Calu3 (cell line): Measurements from ENCODE around the gene PAK5. TPM values are rescaled to one million over a fixed set of nuclear protein-coding genes. Genes with fewer than 3 reads are reported as not detected.
A peak's percentile ranks its signal among the peaks of the same experiment; 100 is the strongest.

Experiments used
- BruUV-seq: library from RNA; stranded (reverse); fragments of 400-500 nt; replicated peaks from 2 replicates; lab custom pipeline; 2021; lab: Mats Ljungman, UMichigan
- CTCF ChIA-PET: fragments of 300-600 bp; sonication (Branson Sonifier 250); formaldehyde crosslinking; loops from one replicate; lab custom pipeline; 2022; ENCODE audit warnings: antibody characterized with exemption; lab: Charles Lee
- DNase-seq: peaks from one replicate; pipeline ENCODE4 v3.0.0; 2022
- H3K27ac Mint-ChIP-seq: one replicate; pipeline ENCODE4 v1.8.0; 2022; ENCODE audit warnings: mixed read lengths; ENCODE audit not compliant: unreplicated experiment
- H3K27me3 Mint-ChIP-seq: one replicate; pipeline ENCODE4 v1.8.0; 2022; ENCODE audit warnings: mixed read lengths; ENCODE audit not compliant: unreplicated experiment
- H3K36me3 Mint-ChIP-seq: one replicate; pipeline ENCODE4 v1.8.0; 2022; ENCODE audit warnings: mild to moderate bottlenecking, moderate library complexity, mixed read lengths; ENCODE audit not compliant: insufficient read depth, unreplicated experiment
- H3K4me1 Mint-ChIP-seq: one replicate; pipeline ENCODE4 v1.8.0; 2022; ENCODE audit warnings: mild to moderate bottlenecking, low read depth, mixed read lengths; ENCODE audit not compliant: unreplicated experiment
- H3K4me3 Mint-ChIP-seq: one replicate; pipeline ENCODE4 v1.8.0; 2022; ENCODE audit warnings: mild to moderate bottlenecking, low read depth, moderate library complexity, mixed read lengths; ENCODE audit not compliant: unreplicated experiment
- H3K9me3 Mint-ChIP-seq: one replicate; pipeline ENCODE4 v1.8.0; 2022; ENCODE audit warnings: low read depth, mixed read lengths; ENCODE audit not compliant: unreplicated experiment
- intact Hi-C: fragments of 100-400 bp; cut with micrococcal nuclease; formaldehyde crosslinking; loops from one replicate; pipeline ENCODE4 v1.10.0; 2022; ENCODE audit not compliant: unreplicated experiment
- total RNA-seq: library from RNA; stranded (reverse); gene quantifications from 2 replicates; pipeline ENCODE4 v1.2.3, GENCODE V29; 2022
- TF ChIP-seq, protein P1 (sequence below): fragments of 200-600 bp; IDR thresholded peaks from one replicate; pipeline ENCODE4 v1.8.0; 2022; ENCODE audit warnings: antibody characterized with exemption; ENCODE audit not compliant: unreplicated experiment

PAK5 gene
- total RNA-seq, 1 experiment from 2014 or later: not detected

DNA sequence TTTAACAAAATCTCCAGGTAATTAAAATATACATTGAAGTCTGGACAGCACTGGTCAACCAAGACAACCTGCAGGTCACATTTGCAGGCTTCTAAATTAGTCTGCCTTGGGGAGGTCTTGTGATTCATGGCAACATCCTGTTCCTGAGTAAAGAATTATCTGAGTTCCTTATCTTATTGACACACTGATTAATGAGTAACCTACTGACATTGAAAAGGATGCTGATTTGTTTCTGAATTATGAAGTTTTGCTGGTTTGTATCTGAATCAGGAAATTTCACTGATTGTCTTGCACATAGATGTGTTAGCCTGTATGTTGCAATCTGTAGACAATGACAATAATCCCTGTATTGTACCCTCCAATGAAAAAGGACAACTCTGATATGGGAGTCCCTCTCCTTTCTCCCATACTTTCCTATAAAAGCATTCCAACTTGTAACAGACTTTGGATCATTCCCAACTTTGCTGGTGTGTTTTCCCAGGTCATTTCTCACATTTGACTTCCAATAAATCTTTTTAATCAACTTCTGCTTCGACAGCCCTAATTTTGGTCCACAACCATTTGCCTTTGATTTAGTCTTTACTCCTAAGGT lies 244.5 kb downstream of the PAK5 start:
- H3K9me3 Mint-ChIP-seq: peaks cover 4% of the 10 kb centered on the region
- H3K27me3 Mint-ChIP-seq: no peaks in the 10 kb centered on the region
- peak; percentile 19 for DNase-seq
- no peaks in the 10 kb centered on the region for H3K36me3 Mint-ChIP-seq
- BruUV-seq: no TSS peak
- no peak overlapping the region for H3K4me3 Mint-ChIP-seq
- CTCF ChIA-PET: no interaction called here
- intact Hi-C loops: loop anchor here (10.0 kb wide), 1 partner anchor 80 kb away; the partner anchor contains the start of gene LAMP5
- TF ChIP-seq, protein P1, sequence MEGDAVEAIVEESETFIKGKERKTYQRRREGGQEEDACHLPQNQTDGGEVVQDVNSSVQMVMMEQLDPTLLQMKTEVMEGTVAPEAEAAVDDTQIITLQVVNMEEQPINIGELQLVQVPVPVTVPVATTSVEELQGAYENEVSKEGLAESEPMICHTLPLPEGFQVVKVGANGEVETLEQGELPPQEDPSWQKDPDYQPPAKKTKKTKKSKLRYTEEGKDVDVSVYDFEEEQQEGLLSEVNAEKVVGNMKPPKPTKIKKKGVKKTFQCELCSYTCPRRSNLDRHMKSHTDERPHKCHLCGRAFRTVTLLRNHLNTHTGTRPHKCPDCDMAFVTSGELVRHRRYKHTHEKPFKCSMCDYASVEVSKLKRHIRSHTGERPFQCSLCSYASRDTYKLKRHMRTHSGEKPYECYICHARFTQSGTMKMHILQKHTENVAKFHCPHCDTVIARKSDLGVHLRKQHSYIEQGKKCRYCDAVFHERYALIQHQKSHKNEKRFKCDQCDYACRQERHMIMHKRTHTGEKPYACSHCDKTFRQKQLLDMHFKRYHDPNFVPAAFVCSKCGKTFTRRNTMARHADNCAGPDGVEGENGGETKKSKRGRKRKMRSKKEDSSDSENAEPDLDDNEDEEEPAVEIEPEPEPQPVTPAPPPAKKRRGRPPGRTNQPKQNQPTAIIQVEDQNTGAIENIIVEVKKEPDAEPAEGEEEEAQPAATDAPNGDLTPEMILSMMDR: no peak
- H3K4me1 Mint-ChIP-seq: peaks cover 40% of the 10 kb centered on the region
- H3K27ac Mint-ChIP-seq: peak overlapping the region; percentile 77

- H3K27me3 Mint-ChIP-seq: no peaks in the 10 kb centered on the region
- H3K27ac Mint-ChIP-seq: peak overlapping the region; percentile 42
- BruUV-seq: no TSS peak
- no peak overlapping the region for H3K4me3 Mint-ChIP-seq
- intact Hi-C loops: loop anchor here (10.0 kb wide), 1 partner anchor 78 kb away; the partner anchor contains the start of gene LAMP5
- CTCF ChIA-PET: no interaction called here
- no peak for DNase-seq
- H3K9me3 Mint-ChIP-seq: peaks cover 4% of the 10 kb centered on the region
- TF ChIP-seq, protein P1: no peak
- no peaks in the 10 kb centered on the region for H3K36me3 Mint-ChIP-seq
- peaks cover 40% of the 10 kb centered on the region for H3K4me1 Mint-ChIP-seq
Observed at GRCh38 chr20:9592419-9592818, 246.5 kb downstream of the PAK5 start.

DNA sequence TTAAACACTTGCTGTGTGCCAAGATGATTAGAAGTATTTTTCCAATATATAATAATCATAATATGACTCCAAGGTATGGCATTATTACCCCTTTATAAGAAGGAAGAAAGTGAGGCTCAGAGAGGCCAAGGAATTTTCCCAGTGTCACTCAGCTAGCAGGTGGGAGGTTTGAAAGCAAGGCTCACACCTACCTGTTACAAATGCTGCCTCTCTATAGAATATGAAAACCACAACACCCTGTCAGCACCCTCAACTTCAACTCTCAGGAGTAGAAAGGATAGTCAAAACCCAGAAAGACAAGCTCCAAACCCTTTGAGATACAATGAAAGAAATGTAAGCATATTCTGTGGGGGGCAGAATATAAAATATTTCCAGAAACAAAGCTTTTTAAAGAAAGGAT lies 247.8 kb downstream of the PAK5 start:
- CTCF ChIA-PET: no interaction called here
- H3K27me3 Mint-ChIP-seq: no peaks in the 10 kb centered on the region
- no peak overlapping the region for H3K27ac Mint-ChIP-seq
- intact Hi-C loops: loop anchor here (10.0 kb wide), 1 partner anchor 76 kb away; the partner anchor contains the start of gene LAMP5
- TF ChIP-seq, protein P1: no peak
- H3K4me1 Mint-ChIP-seq: peaks cover 38% of the 10 kb centered on the region
- peaks cover 4% of the 10 kb centered on the region for H3K9me3 Mint-ChIP-seq
- no peaks in the 10 kb centered on the region for H3K36me3 Mint-ChIP-seq
- BruUV-seq: no TSS peak
- no peak overlapping the region for H3K4me3 Mint-ChIP-seq
- no peak for DNase-seq

GRCh38 chr20:9590189-9590588 lies 248.7 kb downstream of the PAK5 start:
- DNase-seq: peak; percentile 31
- CTCF ChIA-PET: no interaction called here
- intact Hi-C loops: loop anchor here (10.0 kb wide), 1 partner anchor 75 kb away; the partner anchor contains the start of gene LAMP5
- Mint-ChIP-seq H3K27me3 (no peaks in the 10 kb centered on the region), H3K4me1 (peaks cover 30% of the 10 kb centered on the region), H3K4me3 (no peak overlapping the region), H3K27ac (no peak overlapping the region), H3K9me3 (peaks cover 4% of the 10 kb centered on the region), H3K36me3 (no peaks in the 10 kb centered on the region)
- no TSS peak for BruUV-seq
- TF ChIP-seq, protein P1: no peak
